GM21515 (cell line): ENCODE data around the gene RBMS1.
"Not testable (repeated sequence)": the region's sequence is repeated elsewhere in the genome, so short reads cannot be mapped to it uniquely, and the experiment has no call there.

Experiments used
- ATAC-seq: cut with Tn5 transposase; IDR thresholded peaks from one replicate; pipeline ENCODE4 v1.9.1; 2021; ENCODE audit not compliant: unreplicated experiment

Gene RBMS1

GRCh38 chr2:160502478-160502877, 8.9 kb upstream of the RBMS1 start:
- ATAC-seq = no peak

- ATAC-seq = no peak
Observed at GRCh38 chr2:160501370-160501769, 7.8 kb upstream of the RBMS1 start.

GRCh38 chr2:160499865-160500264, 6.3 kb upstream of the RBMS1 start:
- no peak for ATAC-seq

DNA sequence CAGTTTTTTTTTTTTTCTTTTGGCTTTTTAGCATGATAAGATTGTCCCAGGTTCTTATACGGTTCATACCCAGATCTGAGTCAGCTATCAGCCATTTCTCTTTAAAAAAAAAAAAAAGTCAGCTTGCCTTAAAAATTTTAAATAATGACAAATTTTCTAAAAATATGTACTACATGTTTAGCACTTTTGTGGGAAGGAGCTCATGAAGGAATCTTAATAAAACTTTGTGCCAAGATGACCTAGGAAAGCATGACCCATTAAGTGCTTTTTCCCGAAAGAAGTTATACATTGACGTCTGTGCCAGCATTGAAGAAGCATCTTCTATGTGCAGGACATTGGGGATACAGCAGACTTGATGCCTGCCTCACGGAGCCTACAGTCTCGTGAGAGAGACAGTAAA, 4.5 kb upstream of the RBMS1 start:
- ATAC-seq = no peak

GRCh38 chr2:160494201-160494644, 616 bp upstream of the RBMS1 start:
- ATAC-seq = no peak

DNA sequence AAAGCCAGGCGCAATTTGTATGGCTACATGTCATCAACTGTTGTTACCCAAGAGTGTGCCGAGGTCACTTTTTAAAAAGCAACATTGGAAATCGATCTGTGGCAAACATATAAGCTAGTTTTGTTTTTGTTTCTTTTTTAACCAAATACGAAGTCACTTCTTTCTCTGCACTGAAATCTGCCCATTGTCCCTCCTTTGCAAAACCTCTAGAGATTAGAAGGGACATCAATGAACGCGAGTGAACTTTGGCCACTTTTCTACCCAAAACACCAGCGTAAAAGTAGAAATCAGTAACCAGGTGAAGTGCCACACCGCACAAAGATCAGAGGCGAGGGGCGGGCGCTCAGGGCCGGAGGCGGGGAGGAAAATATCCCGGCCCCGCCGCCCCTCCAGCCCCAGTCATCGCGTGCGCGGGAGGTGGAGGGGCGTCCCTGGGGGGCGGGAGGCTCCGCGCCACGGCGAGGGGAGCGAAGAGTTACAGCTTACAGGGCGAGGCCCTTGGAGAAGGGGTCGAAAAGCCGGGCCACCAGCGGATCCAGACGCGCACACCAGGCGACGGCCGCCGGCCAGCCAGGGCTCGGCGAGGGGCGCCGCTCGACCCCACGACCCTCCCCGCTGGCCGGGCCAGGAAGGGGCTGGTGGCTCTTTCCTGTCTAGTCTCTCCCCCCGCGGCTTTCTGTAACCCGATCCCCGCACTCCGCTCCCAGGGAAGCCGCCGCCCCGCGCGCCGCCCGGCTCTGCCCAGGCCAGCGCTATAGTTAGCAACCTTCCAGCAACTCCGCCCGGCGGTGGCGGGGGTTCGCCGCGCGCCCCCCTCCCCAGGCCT, 993 bp downstream of the RBMS1 start:
- no peak for ATAC-seq

- no peak for ATAC-seq
Observed at GRCh38 chr2:160491911-160492371, 1.7 kb downstream of the RBMS1 start.

DNA sequence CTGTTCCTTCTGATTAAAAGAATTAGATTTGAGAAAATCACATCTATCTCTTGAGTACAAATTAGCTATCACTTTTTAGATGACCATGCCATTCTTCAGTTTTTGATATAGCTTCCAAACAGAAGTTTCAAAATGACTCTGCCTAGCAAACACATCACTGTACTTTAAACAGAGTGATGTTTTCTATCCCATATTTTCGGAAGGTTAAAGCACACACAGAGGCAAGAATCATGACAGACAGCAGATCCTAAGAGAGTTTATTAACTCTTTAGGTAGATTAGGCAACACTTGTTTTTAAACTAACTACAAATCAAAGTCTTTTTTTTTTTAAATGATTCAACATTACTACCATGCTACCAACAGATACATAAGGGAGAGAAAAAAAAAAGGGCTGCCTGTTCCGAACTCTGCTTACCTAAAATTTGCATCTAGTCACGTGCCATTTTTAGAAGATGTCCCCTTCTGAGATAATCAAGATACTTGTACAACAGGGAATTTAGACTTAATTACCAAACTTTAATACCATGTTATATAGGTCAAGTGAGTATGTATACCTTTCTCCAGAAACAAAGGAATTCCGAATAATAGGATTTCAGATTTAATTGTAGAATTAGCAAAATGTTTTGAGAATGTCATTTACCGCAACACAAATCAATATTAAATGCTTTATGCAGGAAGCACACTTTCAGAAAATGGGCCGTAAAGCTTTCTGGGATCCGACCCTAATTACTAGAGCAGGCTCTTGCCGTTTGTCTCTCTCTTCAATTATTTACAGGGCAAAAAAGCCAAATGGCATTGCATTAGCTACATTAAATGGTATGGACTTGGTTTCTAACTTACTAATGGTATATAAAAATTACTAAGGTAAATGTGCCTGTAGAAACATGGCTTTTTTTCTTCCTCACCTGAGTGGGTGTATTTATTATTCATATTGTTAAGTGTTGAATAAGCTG, 2.6 kb downstream of the RBMS1 start:
- no peak for ATAC-seq

- no peak for ATAC-seq
Observed at GRCh38 chr2:160489111-160489510, 4.5 kb downstream of the RBMS1 start.

DNA sequence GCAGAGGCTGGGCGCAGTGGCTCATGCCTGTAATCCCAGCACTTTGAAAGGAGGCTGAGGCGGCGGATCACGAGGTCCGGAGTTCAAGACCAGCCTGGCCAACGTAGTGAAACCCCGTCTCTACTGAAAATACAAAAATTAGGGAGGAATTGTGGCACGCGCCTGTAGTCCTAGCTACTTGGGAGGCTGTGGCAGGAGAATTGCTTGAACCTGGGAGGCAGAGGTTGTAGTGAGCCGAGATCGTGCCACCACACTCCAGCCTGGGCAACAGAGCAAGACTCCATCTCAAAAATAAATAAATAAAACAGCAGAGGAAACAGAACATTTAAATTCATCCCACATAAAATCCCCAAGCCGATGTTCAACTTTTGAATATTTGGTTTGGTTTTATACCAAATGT, 5.3 kb downstream of the RBMS1 start:
- ATAC-seq = not testable (repeated sequence)

GRCh38 chr2:160486341-160486740, 7.3 kb downstream of the RBMS1 start:
- ATAC-seq = no peak

DNA sequence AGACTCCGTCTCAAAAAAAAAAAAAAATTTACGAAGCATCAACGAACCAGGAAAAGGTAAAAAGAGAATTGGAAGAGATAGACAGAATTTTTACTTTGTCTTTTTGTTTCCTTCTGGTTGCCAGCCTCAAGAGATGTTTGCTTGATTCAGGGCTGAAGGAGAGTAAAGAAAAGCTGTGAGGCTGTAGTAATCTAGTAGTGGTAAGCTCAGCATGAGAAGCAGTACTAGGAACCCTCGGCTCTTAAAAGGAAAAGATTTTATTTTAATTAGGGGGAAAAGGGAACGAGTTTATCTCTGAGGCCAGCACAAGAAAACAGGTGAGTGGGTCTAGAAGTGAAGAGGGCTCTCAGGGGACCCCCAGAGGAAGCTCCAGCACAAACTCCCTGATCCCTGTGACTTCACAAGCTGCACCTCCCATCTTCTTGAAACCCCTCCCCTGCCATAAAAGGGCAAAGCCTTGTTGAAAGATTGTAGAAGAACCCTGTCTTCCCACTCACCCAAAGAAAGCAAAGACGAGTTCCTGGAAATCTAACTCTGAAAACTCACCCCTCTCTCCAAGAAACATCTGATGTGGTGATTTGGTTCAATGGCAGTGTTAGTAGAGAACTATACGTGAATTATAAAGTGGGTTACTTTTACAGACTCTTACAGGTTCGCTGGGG, 8.6 kb downstream of the RBMS1 start:
- ATAC-seq = no peak

DNA sequence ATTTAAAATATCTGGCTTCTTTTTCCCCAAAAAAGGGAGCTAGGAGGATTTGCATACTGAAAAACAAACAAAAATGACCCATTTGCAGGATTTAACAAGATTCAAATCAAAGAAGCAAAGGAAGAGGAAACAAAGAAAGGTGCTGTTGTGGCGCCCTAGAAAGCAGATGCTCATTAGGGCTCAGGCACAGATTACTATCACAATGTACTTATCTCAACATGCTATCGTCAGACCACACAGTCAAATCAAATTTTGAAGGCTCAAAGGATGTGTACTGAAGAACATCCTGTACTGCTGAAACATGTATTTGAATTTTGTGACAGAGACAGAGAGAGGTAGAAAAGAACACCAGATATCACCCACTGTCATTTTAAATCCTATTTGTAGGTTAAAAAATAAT, 10.9 kb downstream of the RBMS1 start:
- no peak for ATAC-seq

DNA sequence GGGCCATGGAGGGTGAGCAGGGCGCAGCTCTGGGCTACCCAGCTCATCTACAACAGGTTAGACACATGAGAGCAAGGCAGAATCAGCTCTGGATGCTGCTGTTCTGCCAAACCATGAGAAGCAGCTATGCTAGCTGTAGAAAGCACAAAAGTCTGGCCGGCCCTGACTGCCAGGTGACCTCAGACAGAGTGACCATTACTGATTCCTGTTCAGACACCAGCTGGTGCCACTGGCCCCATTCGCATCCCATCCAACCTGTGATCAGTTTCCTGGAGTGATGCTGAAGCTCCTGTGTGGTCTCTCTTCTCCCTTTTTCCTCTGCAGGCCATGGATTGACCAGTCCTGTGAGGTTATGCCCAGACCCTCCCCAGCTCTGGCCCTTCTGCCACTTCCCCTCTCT, 14.3 kb downstream of the RBMS1 start:
- ATAC-seq = no peak

- no peak for ATAC-seq
Observed at GRCh38 chr2:160478660-160479059, 14.9 kb downstream of the RBMS1 start.

GRCh38 chr2:160477032-160477431, 16.6 kb downstream of the RBMS1 start:
- ATAC-seq = no peak

GRCh38 chr2:160474891-160475787, 18.5 kb downstream of the RBMS1 start:
- ATAC-seq = no peak

GRCh38 chr2:160474319-160474645, 19.3 kb downstream of the RBMS1 start:
- no peak for ATAC-seq

GRCh38 chr2:160473468-160474318, 19.9 kb downstream of the RBMS1 start:
- ATAC-seq = no peak
